Upper lobe of left lung (tissue), 4 donors: Measurements from ENCODE around the gene PCNX2.

ENCODE experiments used
- EP300 ChIP-seq, 4 donors: sonication (generic); formaldehyde crosslinking; IDR thresholded peaks; one replicate each; pipeline ENCODE4 v1.5.1; 2017; ENCODE audit warnings: antibody characterized with exemption in 4 of 4, control low read depth in 2 of 4
- TF ChIP-seq, protein P1 (sequence below), 6 experiments: fragments of 450-650 bp in 4 of 6; fragments of 200-600 bp in 2 of 6; sonication (generic) in 2 of 6; IDR thresholded peaks; one replicate each; pipeline ENCODE4 v1.5.1; 2016 to 2019; ENCODE audit warnings: antibody characterized with exemption in 6 of 6

DNA sequence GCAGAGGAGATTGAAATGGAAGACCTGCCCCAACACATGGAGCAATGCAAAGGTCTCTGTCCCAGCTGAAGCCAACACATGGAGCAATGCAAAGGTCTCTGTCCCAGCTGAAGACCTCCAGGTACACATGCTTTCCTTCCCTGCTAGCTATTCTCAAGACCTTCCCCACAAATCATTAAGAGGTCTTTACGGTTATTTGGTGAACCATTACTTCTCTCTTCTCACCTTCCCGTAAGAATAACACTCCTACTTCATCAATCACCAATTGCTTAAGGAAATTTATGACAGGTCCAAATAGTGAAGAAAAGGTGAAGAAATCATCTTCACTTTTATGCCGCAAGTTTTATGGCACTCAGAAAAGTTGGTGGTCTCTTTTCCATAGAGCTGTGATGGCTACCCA is 206.3 kb downstream of the PCNX2 start:
- TF ChIP-seq, protein P1, sequence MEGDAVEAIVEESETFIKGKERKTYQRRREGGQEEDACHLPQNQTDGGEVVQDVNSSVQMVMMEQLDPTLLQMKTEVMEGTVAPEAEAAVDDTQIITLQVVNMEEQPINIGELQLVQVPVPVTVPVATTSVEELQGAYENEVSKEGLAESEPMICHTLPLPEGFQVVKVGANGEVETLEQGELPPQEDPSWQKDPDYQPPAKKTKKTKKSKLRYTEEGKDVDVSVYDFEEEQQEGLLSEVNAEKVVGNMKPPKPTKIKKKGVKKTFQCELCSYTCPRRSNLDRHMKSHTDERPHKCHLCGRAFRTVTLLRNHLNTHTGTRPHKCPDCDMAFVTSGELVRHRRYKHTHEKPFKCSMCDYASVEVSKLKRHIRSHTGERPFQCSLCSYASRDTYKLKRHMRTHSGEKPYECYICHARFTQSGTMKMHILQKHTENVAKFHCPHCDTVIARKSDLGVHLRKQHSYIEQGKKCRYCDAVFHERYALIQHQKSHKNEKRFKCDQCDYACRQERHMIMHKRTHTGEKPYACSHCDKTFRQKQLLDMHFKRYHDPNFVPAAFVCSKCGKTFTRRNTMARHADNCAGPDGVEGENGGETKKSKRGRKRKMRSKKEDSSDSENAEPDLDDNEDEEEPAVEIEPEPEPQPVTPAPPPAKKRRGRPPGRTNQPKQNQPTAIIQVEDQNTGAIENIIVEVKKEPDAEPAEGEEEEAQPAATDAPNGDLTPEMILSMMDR (IDR thresholded peaks at IDR 0.05), result no peak
- no peak for TF ChIP-seq EP300 (IDR thresholded peaks at IDR 0.05)
